ENCODE results near the gene FOXRED1. TPM values are rescaled to one million over a fixed set of nuclear protein-coding genes. Genes with fewer than 3 reads are reported as not detected.
A peak's percentile ranks its signal among the peaks of the same experiment; 100 is the strongest.

FOXRED1 gene
- 32.1 and 36.7 TPM in 2 replicates for total RNA-seq (2013; cell fraction: nucleolus; rRNA removed)
- total RNA-seq (2014; rRNA removed), result 36.5 and 37.5 TPM in 2 replicates
- 29.0 and 31.4 TPM in 2 replicates for total RNA-seq (2014; rRNA removed; fragmentation: Illumina TruSeq; extraction: Trizol)
- 38.2 and 38.3 TPM in 2 replicates for total RNA-seq (2021)
- 13.6 TPM for polyA plus RNA-seq (2011; ENCODE audit: low read depth)
- polyA plus RNA-seq (2011; rRNA removed), result 27.3 and 37.7 TPM in 2 replicates
- 56.4 and 70.4 TPM in 2 replicates for polyA plus RNA-seq (2011; cell fraction: cytosol; rRNA removed)
- polyA plus RNA-seq (2011; cell fraction: nucleus; rRNA removed), result 56.9 and 73.0 TPM in 2 replicates
- 25.7 and 26.7 TPM in 2 replicates for polyA plus RNA-seq (2012)
- polyA plus RNA-seq (2014; fragmentation: Illumina TruSeq; extraction: Trizol), result 34.8 and 43.6 TPM in 2 replicates
- 10 to 100 TPM in 1 of 2 experiments, 1 to 10 TPM in 1; 9.9 to 10.5 TPM for polyA plus RNA-seq (2014; fragmentation: Nextera tagmentation; extraction: Ambion mirVana)
- 49.2 and 51.0 TPM in 2 replicates for polyA plus RNA-seq (2014; rRNA removed)
- polyA plus RNA-seq (2016; fragmentation: Nextera tagmentation; extraction: Ambion mirVana), result 10 to 100 TPM; 65.7 to 67.7 TPM
- polyA minus RNA-seq (2011; rRNA and poly(A)+ RNA removed), result 24.9 and 36.6 TPM in 2 replicates
- 6.5 and 8.1 TPM in 2 replicates for polyA minus RNA-seq (2011; cell fraction: cytosol; rRNA and poly(A)+ RNA removed)
- 10.3 and 26.0 TPM in 2 replicates for polyA minus RNA-seq (2011; cell fraction: nucleus; rRNA and poly(A)+ RNA removed)
- percentile 77 among the genes with signal in this experiment for Bru-seq, nascent RNA
- BruChase-seq, experiment 1, labeled RNA remaining after a 6-hour chase, result percentile 81 among the genes with signal in this experiment
- percentile 77 among the genes with signal in this experiment for BruChase-seq, experiment 2, labeled RNA remaining after a 2-hour chase
- long read RNA-seq, experiment 1, transcript FOXRED1-201 (11 exons, 1,970 nt), result major isoform, 39 of 51 reads
- long read RNA-seq, experiment 1, partial matches to known transcripts, result 1 of 51 reads
- long read RNA-seq, experiment 1, other reads (novel, unspliced or antisense), result 11 of 51 reads
- long read RNA-seq, experiment 2, transcript FOXRED1-201 (11 exons, 1,970 nt), result major isoform, 45 of 64 reads
- long read RNA-seq, experiment 2, partial matches to known transcripts, result 2 of 64 reads
- long read RNA-seq, experiment 2, other reads (novel, unspliced or antisense), result 16 of 64 reads

DNA sequence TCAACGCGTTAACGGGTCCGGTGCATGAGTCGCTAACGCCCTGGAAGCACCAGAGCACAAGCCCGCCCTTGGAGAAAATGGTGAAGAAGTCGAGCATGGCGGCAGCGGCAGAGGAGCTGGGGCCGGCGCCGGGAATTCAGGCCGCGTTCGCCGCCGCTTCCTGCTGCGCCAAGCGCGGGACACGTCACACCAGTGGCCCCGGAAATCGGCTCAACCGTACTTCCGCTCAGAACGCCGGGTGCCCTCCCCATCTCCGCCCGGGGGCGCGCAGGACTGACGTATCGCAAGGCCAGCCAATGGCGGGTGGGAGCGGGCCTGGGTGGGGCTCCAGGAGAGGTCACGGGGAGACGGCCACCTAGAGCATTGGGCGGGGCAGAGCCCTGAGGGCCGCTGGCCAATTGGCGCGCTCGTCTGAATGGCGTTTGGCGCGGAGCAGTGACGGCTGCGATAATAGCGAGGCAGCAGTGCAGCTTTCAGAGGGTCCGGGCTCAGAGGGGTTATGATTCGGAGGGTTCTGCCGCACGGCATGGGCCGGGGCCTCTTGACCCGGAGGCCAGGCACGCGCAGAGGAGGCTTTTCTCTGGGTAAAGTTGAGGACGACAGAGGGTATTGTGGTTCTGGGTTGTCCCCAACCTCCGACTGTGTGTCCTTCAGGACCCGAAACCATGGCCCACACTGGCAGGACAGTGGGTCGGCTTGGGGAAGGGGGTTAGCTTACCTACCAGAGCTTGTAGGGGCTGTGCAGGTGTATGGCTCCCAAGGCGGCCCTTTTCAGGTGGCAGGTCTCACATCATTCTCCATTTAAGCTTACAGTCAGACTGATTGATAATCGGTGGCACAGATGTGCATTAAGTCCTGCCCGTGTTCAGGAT lies at the start of gene FOXRED1, which contains the start of gene SRPRA:
Gene FOXRED1 (plus strand): TSS at position 447 of the 872 bp plus-strand sequence. CDS start 53 bp downstream, at position 500.
Gene SRPRA (minus strand): TSS at position 188 of the 872 bp plus-strand sequence. CDS start 91 bp downstream, at position 97.
- WGBS (ENCODE audit: insufficient coverage, insufficient replicate concordance, low lambda C conversion rate, missing lambda C conversion rate), result 1% methylated on average over 63 of the region's 64 CpGs
- ChIA-PET POLR2A (interaction anchor here (0.6 to 2.9 kb wide), 10 partner anchors 11 to 251 kb away, joined by 3 to 10 read pairs (median 4); partner anchors contain the start of gene TIRAP), RAD21 (ENCODE audit: unreplicated experiment) (interaction anchor here (0.6 to 0.7 kb wide), 2 partner anchors 212 to 326 kb away, joined by 3 read pairs; no protein-coding TSS in a partner anchor), SMC1A (ENCODE audit: uncharacterized antibody, unreplicated experiment) (interaction anchor here (0.8 to 2.1 kb wide), 4 partner anchors 14 to 57 kb away, joined by 3 to 8 read pairs (median 4); partner anchors contain the start of genes DCPS, FAM118B and RPUSD4), CTCF (interaction anchor here (0.9 to 2.4 kb wide), 3 partner anchors 42 to 212 kb away, joined by 3 to 7 read pairs (median 5); no protein-coding TSS in a partner anchor)
- Histone ChIP-seq H3K79me2 (ENCODE audit: control insufficient read depth, insufficient read depth, low read length) (peaks cover 37% of the 10 kb centered on the region), H3K4me3 (peak within 1 kb of the TSS; percentile 96), H2AFZ (ENCODE audit: control insufficient read depth, low read depth, low read length) (peak within 1 kb of the TSS; percentile 76), H3K27me3 (replicated peaks in 1 of 2; ENCODE audit: control insufficient read depth in 2 of 2, insufficient read depth in 2 of 2, low read length in 1 of 2) (no peaks in the 10 kb centered on the region), H3K4me1 (ENCODE audit: control insufficient read depth, insufficient read depth, low read length) (peaks cover 3% of the 10 kb centered on the region; the same call in 1 of the 2 replicates), H3K36me3 (ENCODE audit: control insufficient read depth in 2 of 2, insufficient read depth in 2 of 2, low read length in 1 of 2) (peaks cover 15 to 52% of the 10 kb centered on the region in 2 experiments), H4K20me1 (ENCODE audit: control insufficient read depth, insufficient read depth) (no peaks in the 10 kb centered on the region; the same call in 1 of the 2 replicates), H3K9me3 (replicated peaks; ENCODE audit: control insufficient read depth, insufficient read depth, low read length) (no peaks in the 10 kb centered on the region), H3K27ac (ENCODE audit: control insufficient read depth, insufficient read depth) (peak within 1 kb of the TSS; percentile 85), H3K4me2 (ENCODE audit: control insufficient read depth, insufficient read depth) (peak within 1 kb of the TSS; percentile 98), H3K9ac (ENCODE audit: control insufficient read depth, insufficient read depth, low read length) (peak within 1 kb of the TSS; percentile 97)
- intact Hi-C loops (cut with micrococcal nuclease; ENCODE audit: unreplicated experiment) (loop anchor here (2.0 to 5.0 kb wide), 2 partner anchors 36 to 57 kb away; partner anchors contain the start of genes DCPS, FAM118B and RPUSD4), in situ Hi-C loops (cut with MboI) (no loop called here)
- BruUV-seq (replicated peaks), result TSS peak; percentile 90
- FAIRE-seq (peak; percentile 98), DNase-seq (ENCODE audit: low read depth, low spot score) (peak; percentile 93), ATAC-seq (peak; percentile 99)
- TF ChIP-seq HDAC6 (IDR thresholded peaks at IDR 0.05; ENCODE audit: unreplicated experiment) (no peak), POLR2AphosphoS2 (IDR thresholded peaks at IDR 0.05; ENCODE audit: low read depth, low read length) (peak; percentile 87; the same call in 1 of the 2 replicates), SMAD5 (IDR thresholded peaks at IDR 0.05; ENCODE audit: low read depth) (peak; percentile 82), PAX5 (IDR thresholded peaks at IDR 0.05; ENCODE audit: borderline replicate concordance, low read depth, low read length) (peak; percentile 73; the same call in 1 of the 2 replicates), NFIC (IDR thresholded peaks at IDR 0.05; ENCODE audit: low read depth, low read length) (no peak)
- TF ChIP-seq, protein P1, sequence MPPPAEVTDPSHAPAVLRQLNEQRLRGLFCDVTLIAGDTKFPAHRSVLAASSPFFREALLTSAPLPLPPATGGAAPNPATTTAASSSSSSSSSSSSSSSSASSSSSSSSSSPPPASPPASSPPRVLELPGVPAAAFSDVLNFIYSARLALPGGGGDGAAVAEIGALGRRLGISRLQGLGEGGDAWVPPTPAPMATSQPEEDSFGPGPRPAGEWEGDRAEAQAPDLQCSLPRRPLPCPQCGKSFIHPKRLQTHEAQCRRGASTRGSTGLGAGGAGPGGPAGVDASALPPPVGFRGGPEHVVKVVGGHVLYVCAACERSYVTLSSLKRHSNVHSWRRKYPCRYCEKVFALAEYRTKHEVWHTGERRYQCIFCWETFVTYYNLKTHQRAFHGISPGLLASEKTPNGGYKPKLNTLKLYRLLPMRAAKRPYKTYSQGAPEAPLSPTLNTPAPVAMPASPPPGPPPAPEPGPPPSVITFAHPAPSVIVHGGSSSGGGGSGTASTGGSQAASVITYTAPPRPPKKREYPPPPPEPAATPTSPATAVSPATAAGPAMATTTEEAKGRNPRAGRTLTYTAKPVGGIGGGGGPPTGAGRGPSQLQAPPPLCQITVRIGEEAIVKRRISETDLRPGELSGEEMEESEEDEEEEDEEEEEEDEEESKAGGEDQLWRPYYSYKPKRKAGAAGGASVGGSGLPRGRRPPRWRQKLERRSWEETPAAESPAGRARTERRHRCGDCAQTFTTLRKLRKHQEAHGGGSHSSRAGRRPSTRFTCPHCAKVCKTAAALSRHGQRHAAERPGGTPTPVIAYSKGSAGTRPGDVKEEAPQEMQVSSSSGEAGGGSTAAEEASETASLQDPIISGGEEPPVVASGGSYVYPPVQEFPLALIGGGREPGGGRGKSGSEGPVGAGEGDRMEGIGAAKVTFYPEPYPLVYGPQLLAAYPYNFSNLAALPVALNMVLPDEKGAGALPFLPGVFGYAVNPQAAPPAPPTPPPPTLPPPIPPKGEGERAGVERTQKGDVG (CRISPR knock-in tag; IDR thresholded peaks at IDR 0.05), result no peak
- TF ChIP-seq, protein P2, sequence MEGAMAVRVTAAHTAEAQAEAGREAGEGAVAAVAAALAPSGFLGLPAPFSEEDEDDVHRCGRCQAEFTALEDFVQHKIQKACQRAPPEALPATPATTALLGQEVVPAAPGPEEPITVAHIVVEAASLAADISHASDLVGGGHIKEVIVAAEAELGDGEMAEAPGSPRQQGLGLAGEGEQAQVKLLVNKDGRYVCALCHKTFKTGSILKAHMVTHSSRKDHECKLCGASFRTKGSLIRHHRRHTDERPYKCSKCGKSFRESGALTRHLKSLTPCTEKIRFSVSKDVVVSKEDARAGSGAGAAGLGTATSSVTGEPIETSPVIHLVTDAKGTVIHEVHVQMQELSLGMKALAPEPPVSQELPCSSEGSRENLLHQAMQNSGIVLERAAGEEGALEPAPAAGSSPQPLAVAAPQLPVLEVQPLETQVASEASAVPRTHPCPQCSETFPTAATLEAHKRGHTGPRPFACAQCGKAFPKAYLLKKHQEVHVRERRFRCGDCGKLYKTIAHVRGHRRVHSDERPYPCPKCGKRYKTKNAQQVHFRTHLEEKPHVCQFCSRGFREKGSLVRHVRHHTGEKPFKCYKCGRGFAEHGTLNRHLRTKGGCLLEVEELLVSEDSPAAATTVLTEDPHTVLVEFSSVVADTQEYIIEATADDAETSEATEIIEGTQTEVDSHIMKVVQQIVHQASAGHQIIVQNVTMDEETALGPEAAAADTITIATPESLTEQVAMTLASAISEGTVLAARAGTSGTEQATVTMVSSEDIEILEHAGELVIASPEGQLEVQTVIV (IDR thresholded peaks at IDR 0.05; ENCODE audit: borderline replicate concordance, partially characterized antibody), result peak; percentile 81
- TF ChIP-seq, protein P3, sequence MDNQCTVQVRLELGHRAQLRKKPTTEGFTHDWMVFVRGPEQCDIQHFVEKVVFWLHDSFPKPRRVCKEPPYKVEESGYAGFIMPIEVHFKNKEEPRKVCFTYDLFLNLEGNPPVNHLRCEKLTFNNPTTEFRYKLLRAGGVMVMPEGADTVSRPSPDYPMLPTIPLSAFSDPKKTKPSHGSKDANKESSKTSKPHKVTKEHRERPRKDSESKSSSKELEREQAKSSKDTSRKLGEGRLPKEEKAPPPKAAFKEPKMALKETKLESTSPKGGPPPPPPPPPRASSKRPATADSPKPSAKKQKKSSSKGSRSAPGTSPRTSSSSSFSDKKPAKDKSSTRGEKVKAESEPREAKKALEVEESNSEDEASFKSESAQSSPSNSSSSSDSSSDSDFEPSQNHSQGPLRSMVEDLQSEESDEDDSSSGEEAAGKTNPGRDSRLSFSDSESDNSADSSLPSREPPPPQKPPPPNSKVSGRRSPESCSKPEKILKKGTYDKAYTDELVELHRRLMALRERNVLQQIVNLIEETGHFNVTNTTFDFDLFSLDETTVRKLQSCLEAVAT (IDR thresholded peaks at IDR 0.05), result 0 out of 2 replicates have a peak, but pooled peaks have one; percentile 22

All from GM12878 (cell line).